Stimulated activated CD4-positive, alpha-beta T cell treated with anti-CD3 and anti-CD28 coated beads, Interleukin-1b, Interleukin-23, amount 100 ng/mL, for 4 hours (primary cell): Measurements from ENCODE around the gene SDC4.
A peak's percentile ranks its signal among the peaks of the same experiment; 100 is the strongest.

ENCODE experiments used
- DNase-seq, 2 donors: peaks; one replicate each; pipeline ENCODE4 v3.0.0-alpha.2; 2020; ENCODE audit warnings: low read depth in 2 of 2

SDC4 gene

GRCh38 chr20:45318948-45319347, 29.3 kb downstream of the SDC4 start:
- no peak for DNase-seq

DNA sequence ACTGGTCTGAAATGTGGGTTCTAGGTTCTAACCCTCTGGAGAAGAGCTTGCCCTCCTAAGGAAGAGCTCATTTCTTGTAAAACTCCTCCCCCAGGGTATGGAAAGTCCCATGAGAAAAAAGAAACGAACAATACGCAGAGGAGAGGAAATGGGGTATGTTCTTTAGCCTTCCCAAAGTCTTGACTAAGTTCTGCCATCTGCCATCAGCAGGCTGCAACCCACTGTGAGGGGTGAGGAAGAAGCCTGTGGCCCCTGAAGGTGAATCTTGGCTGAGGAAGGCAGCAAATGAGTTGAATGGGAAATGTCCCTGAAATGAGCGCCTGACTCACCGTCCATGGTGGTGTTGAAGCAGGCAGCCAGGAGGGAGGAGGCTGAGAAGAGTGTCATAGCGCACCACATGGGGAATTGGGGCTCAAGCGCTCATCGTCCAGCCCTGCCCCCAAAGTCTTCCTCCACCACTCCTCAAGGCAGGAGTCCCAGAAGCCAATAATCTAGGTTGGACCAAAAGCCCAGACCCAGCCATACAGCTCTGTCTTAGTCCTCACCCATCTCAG, 29.8 kb downstream of the SDC4 start:
- DNase-seq: no peak

GRCh38 chr20:45317826-45318225, 30.4 kb downstream of the SDC4 start:
- DNase-seq: no peak

DNA sequence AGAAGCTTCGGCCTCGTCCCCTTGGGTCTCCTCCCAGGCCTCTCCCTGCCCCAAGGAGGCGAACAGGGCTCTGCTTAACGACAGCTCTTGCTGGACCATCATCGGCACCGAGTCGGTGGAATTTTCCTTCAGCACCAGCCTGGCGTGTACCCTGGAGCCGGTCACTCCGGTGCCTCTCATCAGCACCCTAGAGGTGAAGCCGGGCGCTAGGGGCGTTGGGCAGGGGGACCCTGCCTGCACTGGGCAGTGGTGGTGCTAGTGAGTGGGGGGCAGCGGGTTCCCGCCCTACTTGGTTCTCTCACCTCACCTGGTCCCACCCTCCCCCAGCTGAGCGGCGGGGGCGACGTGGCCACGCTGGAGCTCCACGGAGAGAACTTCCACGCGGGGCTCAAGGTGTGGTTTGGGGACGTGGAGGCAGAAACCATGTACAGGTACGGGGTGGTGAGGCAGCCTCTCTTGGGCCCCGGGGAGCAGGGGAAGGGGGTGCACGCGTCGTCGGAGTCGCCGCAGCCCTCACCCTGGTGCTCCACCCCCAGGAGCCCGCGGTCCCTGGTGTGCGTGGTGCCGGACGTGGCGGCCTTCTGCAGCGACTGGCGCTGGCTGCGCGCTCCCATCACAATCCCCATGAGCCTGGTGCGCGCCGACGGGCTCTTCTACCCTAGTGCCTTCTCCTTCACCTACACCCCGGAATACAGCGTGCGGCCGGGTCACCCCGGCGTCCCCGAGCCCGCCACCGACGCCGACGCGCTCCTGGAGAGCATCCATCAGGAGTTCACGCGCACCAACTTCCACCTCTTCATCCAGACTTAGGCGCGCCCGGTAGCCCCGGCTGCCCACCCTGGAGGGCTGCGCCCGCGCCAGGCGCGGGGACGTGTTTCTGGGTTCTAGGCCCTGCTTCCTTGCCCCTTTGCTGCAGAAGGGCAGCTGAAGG, 31.8 kb downstream of the SDC4 start:
- DNase-seq: no peak

GRCh38 chr20:45315672-45316071, 32.6 kb downstream of the SDC4 start:
- DNase-seq: no peak

GRCh38 chr20:45313943-45314342, 34.3 kb downstream of the SDC4 start:
- no peak for DNase-seq

DNA sequence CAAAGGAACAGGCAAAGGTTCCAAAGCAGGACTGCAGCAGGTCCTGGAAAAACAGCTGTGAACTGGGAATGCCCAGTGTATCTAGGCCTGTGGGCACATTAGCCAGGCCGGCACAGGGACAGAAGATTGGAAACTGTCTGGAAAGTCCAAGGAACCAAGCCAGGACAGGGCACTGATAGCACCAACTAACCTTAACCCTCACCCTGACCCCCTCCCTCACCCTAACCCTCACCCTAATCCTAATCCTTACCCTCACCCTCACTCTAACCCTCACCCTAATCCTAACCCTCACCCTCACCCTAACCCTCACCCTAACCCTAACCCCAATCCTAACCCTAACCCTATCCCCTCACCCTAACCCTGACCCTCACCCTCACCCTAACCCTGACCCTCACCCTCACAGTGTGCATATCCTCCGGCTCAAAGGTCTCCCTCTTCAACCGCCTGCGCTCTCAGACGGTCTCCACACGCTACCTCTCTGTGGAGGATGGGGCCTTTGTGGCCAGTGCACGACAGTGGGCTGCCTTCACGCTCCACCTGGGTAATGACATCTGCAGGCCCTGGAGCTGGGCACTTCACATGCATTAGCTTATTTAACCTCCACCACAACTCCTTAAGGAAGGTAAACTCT, 35.0 kb downstream of the SDC4 start:
- DNase-seq: no peak

DNA sequence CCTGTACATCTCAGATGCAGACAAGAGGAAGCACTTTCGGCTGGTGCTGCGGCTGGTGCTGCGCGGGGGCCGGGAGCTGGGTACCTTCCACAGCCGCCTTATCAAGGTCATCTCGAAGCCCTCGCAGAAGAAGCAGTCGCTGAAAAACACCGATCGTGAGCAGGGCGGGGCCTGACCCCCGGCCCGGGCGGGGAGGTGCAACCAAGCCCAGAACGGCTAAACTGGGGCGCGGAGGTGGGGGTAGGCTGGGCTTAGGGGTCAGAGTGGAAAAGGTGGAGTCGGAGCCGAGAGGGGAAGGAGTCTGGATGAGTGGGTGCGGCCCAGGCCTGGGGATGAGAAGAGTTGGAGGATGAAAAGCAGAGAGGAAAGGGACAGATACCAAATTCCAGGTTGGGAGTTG, 36.0 kb downstream of the SDC4 start:
- DNase-seq: no peak

GRCh38 chr20:45311589-45312211, 36.5 kb downstream of the SDC4 start:
- peak; percentile 48 to 67 for DNase-seq

GRCh38 chr20:45309075-45309474, 39.1 kb downstream of the SDC4 start:
- no peak for DNase-seq

GRCh38 chr20:45308117-45308778, 40.0 kb downstream of the SDC4 start, which contains the start of gene MATN4:
Gene MATN4, minus strand, starts transcription at chr20:45308299. Its CDS starts 2,717 bp downstream, at chr20:45305582.
- no peak for DNase-seq

DNA sequence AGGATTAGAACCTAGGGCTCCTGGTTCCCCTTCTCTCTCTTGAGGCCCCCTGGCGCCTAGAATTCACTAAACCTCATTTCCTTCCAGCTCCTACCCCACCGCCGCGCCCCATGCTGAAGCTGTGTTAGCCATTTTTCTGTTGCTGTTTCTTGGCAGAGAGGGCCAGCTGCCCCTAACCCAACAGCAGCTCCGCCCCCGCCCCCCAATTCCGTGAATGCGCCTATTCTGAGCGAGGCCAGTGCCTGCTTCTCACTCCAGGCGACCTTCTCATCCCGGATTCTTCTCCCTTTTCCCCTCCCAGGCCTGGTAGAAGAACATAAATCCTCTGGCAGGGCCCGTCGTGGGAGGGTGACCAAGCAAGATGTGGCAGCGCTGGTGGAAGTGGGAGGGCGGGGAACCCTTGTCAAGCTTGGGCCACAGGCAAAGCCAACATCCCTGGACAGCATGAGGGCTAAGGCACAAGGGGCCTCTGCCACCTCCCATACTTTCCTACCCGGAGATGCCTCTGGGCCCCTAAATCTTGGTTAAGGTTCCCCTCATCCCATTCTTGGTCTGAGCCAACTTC, 41.1 kb downstream of the SDC4 start:
- no peak for DNase-seq

DNA sequence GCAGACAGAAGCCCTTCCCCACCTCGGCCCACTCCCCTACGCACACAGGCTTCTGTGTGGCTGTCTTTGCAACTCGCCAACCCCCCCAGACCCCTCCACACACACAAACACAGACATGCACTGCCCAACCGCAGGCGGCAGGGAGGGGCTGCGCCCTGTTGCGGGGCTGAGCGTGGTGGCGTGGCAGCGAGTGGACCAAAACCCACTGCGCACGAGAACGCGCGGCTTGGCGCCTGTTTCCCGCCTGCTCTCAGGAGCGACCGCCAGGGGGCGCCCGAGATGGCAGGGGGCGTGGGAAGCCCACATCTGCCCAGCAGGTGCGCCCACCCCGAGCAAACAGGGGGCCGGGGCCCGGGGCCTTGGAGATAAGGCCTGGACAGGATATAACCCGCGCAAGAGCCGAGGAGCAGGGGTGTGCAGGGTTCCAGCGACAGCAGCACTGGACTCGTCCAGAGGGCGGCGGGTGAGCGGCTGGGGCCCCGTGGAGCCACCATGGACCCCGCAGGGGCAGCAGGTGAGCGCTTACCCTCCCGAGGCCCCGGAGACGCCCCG, 41.7 kb downstream of the SDC4 start, which contains the start of gene RBPJL:
TSS of gene RBPJL (plus strand) at position 410 of the 552 bp plus-strand sequence. CDS start at position 493, 83 bp downstream.
- peak; percentile 19 to 52 for DNase-seq

GRCh38 chr20:45305262-45305661, 43.0 kb downstream of the SDC4 start:
- DNase-seq: no peak

DNA sequence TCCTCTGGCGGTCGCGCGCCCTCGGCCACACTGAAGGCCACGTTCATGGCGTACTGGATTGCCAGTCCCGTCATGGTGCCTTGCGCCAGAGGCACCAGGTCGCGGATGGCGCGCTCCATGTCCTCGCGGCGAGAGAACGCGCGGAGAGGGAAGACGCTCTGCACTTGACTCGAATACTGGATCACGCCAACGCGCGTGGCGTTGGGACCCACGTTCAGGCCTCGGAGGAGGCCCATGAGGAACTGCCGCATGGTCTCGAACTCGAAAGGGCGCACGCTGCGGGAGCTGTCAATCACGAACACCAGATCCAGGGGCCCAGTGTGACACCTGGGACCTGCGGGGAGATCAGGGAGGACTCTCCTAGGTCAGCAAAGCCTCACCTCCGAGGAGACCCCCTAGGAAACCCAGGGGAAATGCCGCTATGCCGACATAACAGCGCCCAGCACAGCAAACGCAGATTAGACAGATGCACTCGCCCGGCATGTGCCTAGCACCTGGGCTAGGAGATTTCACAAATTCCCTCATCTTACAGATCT, 43.7 kb downstream of the SDC4 start:
- no peak for DNase-seq

GRCh38 chr20:45303586-45304463, 44.4 kb downstream of the SDC4 start:
- no peak for DNase-seq

GRCh38 chr20:45301824-45302271, 46.4 kb downstream of the SDC4 start:
- no peak for DNase-seq

DNA sequence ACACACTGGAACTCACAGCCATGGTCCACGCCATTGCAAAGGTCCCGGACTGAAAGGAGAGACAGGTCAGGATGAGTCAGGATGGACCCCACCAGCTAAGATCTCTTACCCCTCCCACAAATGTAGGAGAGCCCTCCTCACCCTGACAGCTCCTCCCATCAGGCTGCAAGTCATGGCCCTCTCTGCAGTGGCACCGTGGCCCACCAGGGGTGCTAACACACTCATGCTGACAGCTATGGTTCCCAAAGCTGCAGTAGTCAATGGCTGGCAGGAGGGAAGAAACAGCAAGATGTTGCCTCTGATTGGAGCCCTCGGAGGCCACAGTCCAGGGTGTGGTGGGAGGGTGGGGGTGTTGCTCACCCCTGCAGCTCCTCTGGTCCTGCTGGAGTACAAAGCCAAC, 47.3 kb downstream of the SDC4 start:
- DNase-seq: no peak

- DNase-seq: no peak
Measured at GRCh38 chr20:45299786-45300185, 48.4 kb downstream of the SDC4 start.
